Smooth muscle cell of the brain vasculature (primary cell): ENCODE measurements around the gene MAP2.
"Not testable (repeated sequence)": the region's sequence is repeated elsewhere in the genome, so short reads cannot be mapped to it uniquely, and the experiment has no call there.

Experiments used
- DNase-seq: peaks from one replicate; pipeline ENCODE4 v3.0.0-alpha.2; 2012; ENCODE audit warnings: low read depth, low spot score

Gene MAP2

DNA sequence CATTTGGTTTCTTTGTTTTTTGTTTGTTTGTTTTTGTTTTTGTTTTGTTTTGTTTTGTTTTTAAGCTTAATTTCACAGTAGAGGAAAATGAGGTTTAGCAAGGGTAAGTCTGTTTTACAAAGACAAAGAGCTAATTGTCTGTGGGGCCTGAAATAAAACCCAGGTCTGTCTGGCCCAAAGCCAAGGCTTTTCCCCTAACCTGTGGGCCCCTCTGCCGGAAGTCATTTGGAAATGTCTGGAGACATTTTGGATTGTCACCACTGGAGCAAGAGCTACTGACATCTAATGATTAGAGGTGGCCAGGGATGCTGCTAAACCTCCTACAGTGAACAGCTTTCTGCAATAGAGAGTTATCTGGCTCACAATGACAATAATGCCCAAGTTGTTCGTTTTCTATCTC is 167.2 kb downstream of the MAP2 start:
- no peak for DNase-seq

DNA sequence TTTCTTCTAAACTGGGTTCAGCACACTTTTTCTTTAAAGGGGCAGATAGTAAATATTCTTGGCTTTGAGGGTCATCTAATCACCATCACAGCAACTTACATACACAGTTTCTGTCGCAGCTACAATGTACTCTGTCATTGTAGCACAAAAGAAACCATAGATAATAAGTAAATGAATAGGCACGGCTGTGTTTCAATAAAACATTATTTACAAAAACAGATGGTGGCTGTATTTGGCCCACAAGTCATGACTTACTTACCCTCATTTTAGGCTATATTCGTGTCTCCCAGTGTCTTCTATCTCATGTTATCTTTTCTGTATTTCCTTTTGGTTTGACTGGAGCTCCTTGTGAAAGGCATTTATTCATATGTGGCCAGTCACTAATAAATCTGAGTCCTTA is 168.3 kb downstream of the MAP2 start:
- no peak for DNase-seq

DNA sequence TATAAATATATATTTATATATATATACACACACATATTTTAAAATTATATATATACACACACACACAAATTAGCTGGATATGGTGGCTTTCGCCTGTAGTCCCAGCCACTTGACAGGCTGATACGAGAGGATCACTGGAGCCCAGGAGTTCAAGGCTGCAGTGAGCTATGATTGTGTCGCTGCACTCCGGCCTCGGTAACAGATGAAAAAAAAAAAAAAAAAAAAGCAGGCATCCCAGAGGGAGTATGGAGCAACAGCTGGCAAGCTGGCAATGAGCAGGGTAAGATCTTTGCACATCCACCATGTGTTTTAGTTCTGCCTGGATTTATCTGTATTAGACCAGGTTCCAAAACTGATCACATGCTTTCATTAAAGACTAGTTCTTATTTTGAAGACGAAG is 170.1 kb downstream of the MAP2 start:
- DNase-seq: no peak

DNA sequence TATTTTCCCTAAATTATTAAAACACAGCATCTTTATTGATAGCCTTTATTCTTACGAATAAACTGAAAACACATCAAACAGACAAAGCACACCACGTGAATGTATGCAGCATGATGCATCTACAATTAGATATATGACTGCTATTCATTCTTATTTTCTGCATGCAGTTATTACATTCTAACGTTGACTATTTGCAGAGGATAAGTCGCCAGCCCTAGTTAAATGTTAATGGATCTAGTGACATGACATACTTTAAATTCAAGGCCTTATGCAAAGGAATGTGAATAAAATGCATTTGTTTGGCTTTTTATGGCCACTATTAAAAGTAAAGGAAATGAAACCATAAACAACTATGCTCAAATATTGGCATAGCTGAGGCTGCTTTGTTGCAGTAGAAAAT is 172.4 kb downstream of the MAP2 start:
- no peak for DNase-seq

GRCh38 chr2:209598227-209598626 is 174.4 kb downstream of the MAP2 start:
- DNase-seq: not testable (repeated sequence)

GRCh38 chr2:209600341-209601171 is 176.7 kb downstream of the MAP2 start:
- DNase-seq: no peak

- DNase-seq: no peak
Observed at GRCh38 chr2:209601497-209601896, 177.7 kb downstream of the MAP2 start.

DNA sequence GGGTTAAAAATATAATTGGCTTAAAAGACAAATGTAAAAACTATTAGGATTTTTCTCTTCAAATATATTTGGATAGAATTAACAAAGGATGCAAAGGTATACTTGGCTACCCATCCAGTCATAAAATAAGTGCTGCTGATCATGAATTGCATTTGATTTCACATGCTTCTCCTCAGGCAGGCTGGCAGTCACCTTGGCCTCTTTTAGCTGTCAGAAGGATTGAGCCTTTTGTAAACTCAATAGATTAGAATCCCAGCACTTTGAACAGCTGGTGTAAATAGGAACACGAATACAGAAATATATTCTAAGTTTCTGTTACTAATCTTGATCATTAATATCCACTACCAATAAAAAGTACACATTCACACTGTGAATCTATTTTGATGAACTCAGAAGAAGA is 178.4 kb downstream of the MAP2 start:
- no peak for DNase-seq

DNA sequence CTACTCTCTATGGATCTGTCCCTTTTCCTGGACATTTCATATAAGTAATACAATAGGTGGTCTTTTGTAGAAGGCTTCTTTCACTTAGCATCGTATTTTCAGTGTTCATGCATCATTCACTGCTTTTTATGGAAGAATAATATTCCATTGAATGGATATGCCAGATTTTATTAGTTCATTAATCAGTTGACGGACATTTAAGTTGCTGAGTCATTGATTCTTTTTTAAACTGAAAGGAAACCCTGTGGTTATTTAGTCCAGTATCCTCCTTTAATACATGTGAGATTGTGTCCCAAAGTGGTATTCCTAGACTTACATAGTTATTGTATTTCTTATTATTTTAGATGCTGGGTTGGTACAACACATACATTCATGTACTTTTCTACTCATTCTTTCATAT is 185.7 kb downstream of the MAP2 start:
- DNase-seq: no peak

DNA sequence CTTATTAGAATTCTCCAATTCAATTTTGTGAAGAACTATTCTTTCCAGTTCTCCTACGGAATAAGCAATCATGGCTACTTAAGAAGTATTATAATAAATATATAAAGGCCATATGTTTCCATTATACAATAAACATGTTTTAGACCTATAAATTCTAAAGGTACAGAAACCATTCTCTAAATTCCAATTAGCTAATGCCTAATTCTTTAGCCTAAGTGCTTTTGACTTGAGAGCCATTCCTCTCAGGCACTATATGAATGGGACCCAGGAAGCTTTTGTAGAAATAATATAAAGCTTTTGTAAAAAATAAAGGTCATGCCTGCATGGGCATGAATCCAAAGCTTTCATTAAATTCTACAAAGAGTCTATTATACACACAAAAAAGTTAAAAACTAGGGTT is 186.8 kb downstream of the MAP2 start:
- no peak for DNase-seq

GRCh38 chr2:209613649-209614305 is 189.9 kb downstream of the MAP2 start:
- no peak for DNase-seq

DNA sequence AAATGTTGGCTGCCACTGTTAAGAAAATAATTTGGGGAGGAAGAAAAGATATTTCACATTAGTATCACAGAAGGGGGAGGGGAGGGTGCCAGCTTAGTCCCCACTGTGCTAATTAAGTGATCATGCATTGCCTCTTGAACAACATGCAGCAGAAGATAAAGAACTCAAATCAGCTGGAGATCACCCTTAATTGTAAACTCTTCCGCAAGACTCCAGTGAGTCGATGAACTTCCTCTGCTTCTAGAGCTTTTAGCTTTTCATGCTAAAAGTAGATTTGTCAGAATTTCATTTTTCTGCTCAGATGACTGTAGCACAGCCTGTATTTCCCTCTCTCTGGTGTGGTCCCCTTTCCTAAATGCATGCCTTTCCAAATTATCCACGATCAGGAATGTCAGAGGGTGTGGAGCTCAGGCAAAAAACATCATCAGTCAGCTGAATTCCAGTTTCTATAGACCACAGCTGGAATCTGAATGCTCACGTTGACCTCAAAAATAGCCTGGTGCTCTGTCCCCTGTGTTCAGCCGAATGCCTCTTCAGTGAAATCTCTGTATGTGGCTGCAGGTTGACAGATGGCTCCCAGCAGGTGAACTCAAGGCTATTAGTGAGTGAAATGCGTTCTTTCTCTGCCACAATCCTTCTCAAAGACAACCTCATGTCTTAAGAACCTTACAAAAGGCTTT is 191.0 kb downstream of the MAP2 start:
- no peak for DNase-seq

DNA sequence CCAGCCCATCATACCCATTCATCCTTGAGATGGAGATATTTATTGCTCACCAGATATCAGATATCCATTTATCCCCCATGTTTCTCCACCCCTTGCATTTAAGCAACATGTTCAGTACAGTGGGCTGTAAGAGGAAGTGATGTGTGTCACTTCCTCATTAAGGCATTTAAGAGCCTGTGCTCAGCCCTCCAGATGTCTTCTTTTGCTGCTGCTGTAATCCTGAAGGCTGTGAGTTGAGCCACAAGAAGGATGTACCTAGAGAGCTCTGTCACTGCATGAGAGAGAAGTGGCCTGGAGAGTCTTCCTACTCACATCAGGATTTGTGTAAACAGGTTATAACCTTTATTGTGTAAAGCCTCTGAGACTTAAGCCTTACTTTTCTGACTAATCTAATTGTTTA is 195.9 kb downstream of the MAP2 start:
- no peak for DNase-seq

- no peak for DNase-seq
Observed at GRCh38 chr2:209624192-209624938, 200.5 kb downstream of the MAP2 start.

GRCh38 chr2:209629597-209629996 is 205.8 kb downstream of the MAP2 start:
- DNase-seq: peak; percentile 45

- DNase-seq: no peak
Observed at GRCh38 chr2:209633911-209634310, 210.1 kb downstream of the MAP2 start.

DNA sequence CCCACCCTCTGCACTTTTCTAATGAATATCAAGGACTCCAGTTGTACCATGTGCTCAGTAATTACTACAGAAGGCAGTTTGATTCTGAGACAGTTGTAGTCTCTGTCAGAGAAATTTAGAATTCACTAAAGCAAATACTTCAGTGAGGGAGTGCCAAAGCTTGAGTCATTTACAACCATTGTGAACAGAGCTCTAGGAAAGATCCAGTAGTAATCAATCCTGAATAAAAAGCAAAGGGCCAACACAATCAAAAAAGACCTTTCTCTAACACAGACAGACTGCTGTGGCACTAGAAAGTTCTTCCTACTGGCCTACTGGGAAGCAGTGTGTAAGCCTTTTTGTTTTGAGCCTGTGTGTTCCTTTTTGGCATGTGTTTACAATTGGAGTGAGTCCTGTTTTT is 212.2 kb downstream of the MAP2 start:
- no peak for DNase-seq

DNA sequence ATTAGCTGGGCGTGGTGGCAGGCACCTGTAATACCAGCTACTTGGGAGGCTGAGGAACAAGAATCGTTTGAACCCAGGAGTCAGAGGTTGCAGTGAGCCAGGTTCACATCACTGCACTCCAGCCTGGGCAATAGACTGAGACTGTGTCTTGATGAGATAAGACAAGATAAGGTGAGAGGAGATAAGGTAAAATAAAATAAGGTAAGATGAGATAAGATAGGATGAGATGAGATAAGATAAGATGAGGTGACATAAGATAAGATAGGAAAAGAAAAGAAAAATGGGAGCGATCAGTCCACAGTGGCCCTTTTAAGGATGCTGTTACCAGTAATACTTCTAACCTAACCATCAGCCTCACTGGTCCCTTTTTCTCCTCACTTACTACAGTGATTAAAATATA is 213.4 kb downstream of the MAP2 start:
- no peak for DNase-seq

GRCh38 chr2:209638346-209638745 is 214.5 kb downstream of the MAP2 start:
- DNase-seq: no peak

DNA sequence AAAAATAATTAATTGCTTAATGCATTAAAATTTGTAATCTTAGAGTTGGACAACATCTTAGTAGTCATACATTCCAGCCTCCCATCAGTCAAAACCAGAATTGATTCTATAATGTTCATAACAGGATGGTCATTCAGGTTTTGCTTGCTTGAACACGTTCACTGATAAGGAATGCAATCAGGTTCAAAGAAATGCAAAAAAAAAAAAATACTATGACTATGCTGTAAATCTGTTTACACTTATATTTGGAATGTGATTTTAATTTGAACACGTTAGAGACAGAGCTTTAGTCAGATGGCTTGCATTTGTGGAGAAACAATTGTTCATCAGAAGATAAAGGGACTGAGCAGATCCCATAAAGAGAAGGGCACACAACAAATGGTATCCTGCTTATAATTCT is 216.5 kb downstream of the MAP2 start:
- no peak for DNase-seq

DNA sequence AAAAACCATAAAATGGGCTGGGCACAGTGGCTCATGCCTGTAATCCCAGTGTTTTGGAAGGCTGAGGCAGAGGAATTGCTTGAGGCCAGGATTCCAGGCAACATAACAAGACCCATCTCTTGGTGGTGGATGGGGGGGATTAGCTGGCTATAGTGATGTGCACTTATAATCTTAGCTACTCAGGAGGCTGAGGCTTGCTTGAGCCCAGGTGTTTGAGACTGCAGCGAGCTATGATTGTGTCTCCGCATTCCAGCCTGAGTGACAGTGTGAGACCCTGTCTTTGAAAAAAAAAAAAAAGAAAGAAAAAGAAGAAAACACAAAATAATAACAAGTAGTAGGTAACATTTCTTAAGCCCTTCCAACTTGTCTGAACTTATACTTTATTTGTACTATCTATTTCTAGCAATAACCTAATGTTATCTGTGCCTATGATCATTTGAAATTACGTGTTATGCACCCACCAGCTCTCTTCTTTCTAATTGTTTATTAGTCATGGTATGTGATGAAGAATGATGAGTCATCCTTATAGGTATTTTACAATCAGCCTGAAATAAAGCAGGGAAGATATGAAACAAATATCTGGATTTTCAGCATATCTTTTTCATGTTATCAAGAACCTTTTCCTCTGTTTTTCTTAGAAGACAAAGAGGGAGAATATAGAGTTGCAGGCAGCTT is 218.4 kb downstream of the MAP2 start:
- DNase-seq: no peak
